HG03025 (cell line): ENCODE measurements around the gene DIP2C.
"Not testable (repeated sequence)": the region's sequence is repeated elsewhere in the genome, so short reads cannot be mapped to it uniquely, and the experiment has no call there.

Experiments used
- ATAC-seq: cut with Tn5 transposase; IDR thresholded peaks from one replicate; pipeline ENCODE4 v1.9.1; 2021; ENCODE audit warnings: mild to moderate bottlenecking, moderate library complexity; ENCODE audit not compliant: unreplicated experiment, low FRiP score

Gene DIP2C

DNA sequence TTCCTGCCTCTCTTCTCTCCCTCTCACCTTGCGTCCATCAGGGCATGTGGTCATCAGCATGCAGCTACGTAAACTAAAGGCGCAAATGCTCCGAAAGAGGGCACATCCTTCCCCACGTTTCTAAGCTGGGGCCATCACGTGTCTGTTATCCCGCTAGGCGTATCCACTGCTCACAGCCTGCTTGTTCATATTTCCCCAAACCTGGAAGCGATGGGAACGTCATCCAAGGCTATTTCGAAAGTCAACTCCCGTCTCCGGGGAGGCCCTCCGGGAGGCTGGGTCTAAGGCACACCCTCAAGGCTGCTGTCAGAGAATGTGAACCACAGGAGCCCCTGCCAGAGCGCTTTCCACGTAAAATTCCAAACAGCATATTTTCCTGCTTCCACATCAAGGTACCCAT is 199.2 kb downstream of the DIP2C start:
- no peak for ATAC-seq

DNA sequence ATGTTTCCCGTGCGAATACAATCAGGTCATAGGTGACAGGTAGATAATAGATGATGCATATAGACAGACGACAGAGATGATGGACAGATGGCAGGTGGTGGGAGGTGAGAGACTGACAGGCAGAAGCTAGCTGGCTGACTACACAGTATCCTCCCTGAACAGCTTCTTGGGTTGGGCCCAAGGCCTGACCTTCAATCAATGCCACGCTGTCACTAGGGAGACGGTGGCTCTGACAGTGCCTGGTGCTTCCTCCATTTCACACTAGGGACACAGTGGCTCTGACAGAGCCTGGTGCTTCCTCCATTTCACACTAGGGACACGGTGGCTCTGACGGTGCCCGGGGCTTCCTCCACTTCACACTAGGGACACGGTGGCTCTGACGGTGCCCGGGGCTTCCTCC is 200.1 kb downstream of the DIP2C start:
- no peak for ATAC-seq

GRCh38 chr10:488933-489215 is 200.6 kb downstream of the DIP2C start:
- no peak for ATAC-seq

GRCh38 chr10:488081-488932 is 201.2 kb downstream of the DIP2C start:
- no peak for ATAC-seq

DNA sequence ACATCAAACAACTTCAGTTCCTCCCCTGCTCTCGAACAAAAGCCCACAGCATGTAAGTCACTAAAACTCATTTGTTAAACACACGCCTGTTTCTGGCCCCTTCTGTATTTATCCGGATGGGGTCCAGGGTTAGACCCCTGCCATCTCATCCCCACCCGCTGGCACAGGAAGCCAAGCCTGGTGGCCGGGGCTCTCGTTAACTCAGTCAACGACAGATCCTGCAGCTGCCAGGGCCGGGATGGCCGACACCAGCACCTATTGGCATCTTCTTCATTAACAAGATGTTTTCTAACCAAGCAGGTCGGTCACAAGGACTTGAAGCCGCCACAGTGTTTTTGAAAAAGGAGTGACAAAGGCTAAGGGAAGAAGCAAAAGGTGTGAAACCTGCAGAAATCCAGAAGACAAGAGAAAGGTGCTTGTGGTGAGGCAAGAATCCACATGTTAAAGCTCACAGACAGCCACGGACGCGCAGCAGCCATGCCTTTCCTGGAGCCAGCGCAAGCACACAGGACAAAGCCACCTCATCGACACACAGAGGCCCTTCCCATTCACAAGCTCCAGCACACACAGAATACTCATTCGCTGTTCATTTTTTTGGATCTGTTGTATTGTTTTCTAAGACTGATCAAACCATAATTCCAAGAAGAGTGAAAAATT is 202.7 kb downstream of the DIP2C start:
- ATAC-seq: no peak

DNA sequence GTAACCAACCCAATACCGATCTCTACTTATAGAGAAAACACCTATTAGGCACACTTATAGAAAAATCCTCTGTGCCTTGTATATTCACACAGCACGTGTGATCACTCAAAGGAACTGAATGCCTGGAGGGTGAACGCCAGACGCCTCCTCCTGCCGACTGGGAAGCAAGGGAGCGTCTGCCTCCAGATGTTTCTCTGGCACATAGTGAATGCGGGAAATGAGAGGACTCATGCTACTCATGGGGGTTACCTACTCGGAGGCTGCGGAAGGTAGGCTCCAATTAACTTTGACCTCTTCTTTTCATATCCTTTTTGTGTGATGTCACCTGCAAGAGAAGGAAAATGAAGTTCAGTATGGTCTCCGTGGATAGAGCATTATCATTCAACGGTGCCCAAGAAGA is 203.3 kb downstream of the DIP2C start:
- no peak for ATAC-seq

GRCh38 chr10:485776-486175 is 203.7 kb downstream of the DIP2C start:
- ATAC-seq: no peak

GRCh38 chr10:484925-485661 is 204.4 kb downstream of the DIP2C start:
- no peak for ATAC-seq

DNA sequence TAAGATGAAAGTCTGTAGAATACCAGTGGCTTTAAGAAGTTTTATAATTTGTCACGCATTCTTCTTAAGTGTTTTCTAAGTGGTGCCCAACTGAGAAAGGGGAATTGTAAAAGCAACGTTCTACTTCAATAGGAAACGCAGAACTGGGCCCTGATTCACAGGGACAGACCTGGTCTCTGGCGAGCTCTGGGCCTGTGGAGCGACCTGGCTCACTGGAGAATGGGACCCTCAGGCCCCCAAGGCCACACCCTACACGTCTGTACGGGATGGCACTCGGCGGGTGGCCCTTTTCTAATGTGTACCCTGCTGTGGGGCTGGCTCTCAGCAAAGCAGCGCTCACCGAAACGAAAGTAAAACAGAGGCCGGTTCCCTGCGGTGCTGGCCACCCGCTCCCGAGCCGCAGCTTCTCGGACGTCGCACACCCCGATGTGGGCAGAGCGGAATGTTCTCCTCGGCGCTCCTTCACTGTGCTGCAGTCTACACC is 205.0 kb downstream of the DIP2C start:
- no peak for ATAC-seq

GRCh38 chr10:483261-483660 is 206.2 kb downstream of the DIP2C start:
- no peak for ATAC-seq

DNA sequence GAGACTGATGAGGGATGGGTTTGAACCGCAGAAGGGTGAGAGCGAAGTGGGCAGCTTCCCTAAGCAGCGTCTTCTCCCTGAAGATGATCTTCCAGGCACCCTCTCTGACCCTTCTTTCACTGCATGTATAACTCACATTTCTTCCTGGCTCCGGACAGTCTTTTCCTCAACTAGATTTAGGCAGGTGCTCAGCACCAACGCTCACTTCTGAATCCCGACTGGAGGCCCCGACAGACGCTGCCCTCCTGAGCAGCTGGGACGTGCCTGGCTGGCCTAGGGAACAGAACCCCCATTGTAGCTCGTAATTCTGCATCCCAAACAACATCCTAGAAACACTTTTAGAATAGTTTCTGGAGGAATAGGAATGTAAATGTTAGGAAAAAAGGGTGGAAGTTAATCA is 206.6 kb downstream of the DIP2C start:
- ATAC-seq: no peak

DNA sequence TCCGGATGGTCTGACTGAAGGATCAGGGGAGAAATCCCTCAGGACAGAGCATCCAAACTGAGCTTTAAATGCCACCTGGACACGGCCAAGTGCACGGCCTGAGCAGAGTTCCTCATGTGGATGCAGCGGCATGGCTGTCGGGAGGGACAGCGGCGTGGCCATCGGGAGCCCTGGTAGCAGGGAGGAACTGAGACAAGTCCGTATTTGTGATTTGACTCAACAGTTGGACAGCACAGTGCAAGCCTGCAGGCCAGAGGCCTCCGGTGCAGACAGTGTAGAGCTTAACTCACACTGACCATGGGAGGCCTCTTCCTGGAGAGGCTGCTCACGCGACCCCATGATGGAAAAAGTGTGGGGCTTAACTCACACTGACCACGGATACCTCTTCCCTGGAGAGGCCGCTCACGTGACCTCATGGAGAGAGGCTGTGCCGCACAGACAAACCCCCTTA is 207.4 kb downstream of the DIP2C start:
- no peak for ATAC-seq

DNA sequence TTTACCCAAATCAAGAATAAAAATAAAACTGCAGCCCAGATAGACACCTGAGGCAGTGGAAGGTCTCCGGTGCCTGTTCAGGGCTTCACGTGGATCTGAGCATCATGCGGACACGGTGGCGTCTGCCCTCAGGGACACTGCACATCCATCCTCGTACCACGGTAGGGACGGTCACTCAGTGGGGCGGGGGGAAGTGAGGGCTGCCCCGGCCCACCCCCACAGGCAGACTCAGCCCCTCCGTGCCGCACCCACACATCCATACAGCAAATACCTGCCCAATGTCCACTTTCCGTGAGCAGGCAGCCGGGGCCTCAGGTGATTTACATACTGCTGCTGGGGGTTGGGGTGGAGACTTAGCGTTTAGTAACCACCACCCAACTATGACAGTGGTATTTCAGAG is 207.8 kb downstream of the DIP2C start:
- no peak for ATAC-seq

- no peak for ATAC-seq
These were observed 208.4 kb downstream of the DIP2C start for GRCh38 chr10:480928-481552.

DNA sequence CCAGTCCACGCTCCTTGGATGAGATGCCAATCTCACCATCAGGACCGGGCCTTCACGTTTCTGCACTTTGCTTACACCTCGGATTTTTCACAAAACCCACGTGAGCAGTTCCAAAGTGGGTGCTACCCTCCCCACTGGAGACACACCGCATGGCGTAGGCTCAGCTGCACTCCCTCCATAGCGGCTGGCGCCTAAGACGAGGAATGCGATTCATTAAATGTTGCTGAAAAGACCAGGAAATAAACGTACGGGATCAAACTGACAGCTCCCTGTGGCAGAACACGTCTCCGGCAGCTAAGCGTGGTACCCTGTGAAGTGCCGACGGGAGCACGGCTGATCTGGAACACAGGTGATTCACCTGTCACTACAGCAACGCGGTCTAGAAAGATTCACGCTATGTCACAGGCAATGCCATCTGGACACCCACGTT is 209.0 kb downstream of the DIP2C start:
- no peak for ATAC-seq

DNA sequence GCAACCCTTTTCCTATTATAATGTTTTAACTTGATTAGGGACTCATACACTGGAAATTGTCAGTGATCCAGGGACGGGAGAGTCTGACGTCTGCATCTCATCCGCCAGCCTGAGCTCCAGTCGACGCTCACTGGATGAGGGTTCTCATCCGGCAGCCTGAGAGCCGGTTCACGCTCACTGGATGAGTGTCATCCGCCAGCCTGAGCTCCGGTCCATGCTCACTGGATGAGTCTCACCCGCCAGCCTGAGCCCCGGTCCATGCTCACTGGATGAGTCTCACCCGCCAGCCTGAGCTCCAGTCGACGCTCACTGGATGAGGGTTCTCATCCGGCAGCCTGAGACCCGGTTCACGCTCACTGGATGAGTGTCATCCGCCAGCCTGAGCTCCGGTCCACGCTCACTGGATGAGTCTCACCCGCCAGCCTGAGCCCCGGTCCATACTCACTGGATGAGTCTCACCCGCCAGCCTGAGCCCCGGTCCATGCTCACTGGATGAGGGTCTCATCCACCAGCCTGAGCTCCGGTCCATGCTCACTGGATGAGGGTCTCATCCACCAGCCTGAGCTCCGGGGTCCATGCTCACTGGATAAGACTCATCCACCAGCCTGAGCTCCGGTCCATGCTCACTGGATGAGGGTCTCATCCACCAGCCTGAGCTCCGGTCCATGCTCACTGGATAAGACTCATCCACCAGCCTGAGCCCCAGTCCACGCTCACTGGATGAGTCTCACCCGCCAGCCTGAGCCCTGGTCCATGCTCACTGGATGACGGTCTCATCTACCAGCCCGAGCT is 209.6 kb downstream of the DIP2C start:
- ATAC-seq: not testable (repeated sequence)

GRCh38 chr10:478471-479245 is 210.8 kb downstream of the DIP2C start:
- no peak for ATAC-seq

DNA sequence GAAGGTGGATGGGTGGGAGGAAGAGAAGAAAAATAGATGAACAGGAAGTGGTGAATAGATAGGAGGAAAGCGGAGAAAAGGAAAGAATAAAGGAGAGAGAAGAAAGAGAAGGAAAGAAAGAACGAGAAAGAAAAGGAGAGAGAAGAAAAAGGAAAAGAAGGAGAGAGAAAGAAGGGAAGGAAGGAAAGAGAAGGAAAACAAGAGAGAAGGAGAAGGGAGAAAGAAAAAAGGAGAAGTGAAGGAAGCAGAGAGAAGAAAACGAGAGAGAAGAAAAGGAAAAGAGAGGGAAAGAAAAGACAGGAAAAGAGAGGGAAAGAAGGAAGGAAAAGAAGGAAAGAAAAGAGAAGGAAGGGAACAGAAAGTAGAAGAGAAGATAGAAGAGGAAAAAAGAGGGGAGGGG is 211.8 kb downstream of the DIP2C start:
- ATAC-seq: no peak

GRCh38 chr10:476455-476780 is 213.1 kb downstream of the DIP2C start:
- no peak for ATAC-seq
